ENCODE results near the gene RELN.

RELN gene

DNA sequence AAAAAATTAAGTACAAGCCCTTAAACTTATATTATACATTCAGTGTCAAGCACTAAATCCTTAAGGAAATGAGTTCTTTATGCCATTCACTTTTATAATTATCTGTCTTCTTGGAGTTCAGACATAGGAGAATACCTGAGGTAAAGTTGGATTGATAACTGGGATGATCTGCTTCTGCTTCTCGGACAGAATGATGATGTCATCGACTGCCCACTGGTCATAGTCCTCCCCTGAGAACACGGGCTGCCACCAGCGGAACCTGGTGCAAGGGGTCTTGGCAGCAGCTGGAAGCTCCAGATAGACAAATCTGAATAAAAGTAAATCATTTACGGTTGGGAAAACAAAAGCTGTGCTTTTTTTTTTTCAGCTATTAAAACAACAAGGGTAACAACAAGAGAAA is 395.3 kb downstream of the RELN start:
- Histone ChIP-seq H3K4me2 (ENCODE audit: low read length) (no peak overlapping the region), H3K27ac (ENCODE audit: low read depth, low read length, poor library complexity, severe bottlenecking) (no peak overlapping the region), H3K9ac (ENCODE audit: low read length) (no peak overlapping the region), H3F3A (ENCODE audit: insufficient read depth, low read length) (no peaks in the 10 kb centered on the region), H3K4me3 (ENCODE audit: low read depth, low read length, poor library complexity, severe bottlenecking) (no peak overlapping the region), H3K27me3 (ENCODE audit: insufficient read depth, low read length) (no peaks in the 10 kb centered on the region), H2AFZ (ENCODE audit: low read length) (no peak overlapping the region), H3K9me3 (ENCODE audit: low read length) (no peaks in the 10 kb centered on the region), H3K9me2 (ENCODE audit: low read depth, low read length) (no peaks in the 10 kb centered on the region), H3K4me1 (ENCODE audit: insufficient read depth, low read length, severe bottlenecking) (no peaks in the 10 kb centered on the region), H3K79me2 (ENCODE audit: insufficient read depth, low read length) (no peaks in the 10 kb centered on the region), H4K20me1 (ENCODE audit: insufficient read depth, low read length) (no peaks in the 10 kb centered on the region), H3K36me3 (ENCODE audit: insufficient read depth, low read length) (no peaks in the 10 kb centered on the region)
- no peak for TF ChIP-seq EZH2 (IDR thresholded peaks at IDR 0.05; ENCODE audit: borderline replicate concordance, low read length)

DNA sequence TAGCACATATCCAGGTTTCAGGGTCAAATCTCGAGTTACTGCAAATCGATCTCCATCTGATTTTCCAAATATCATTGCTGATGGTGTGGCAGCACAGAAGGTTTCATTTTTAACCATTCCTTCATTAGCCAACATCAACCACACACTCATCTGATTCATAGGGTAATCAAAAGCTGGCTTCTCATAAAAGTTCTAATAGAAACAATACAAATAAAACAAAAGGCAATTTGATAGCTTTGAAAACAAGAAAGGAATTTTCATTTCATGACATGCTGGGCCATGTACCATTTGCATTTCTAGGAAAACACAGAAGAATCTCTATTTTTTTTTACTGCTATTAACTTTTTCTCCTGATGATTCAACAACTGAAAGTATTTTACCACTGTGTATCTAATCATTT is 395.8 kb downstream of the RELN start:
- Histone ChIP-seq H3K27me3 (ENCODE audit: insufficient read depth, low read length) (no peaks in the 10 kb centered on the region), H3K9me2 (ENCODE audit: low read depth, low read length) (no peaks in the 10 kb centered on the region), H3K4me2 (ENCODE audit: low read length) (no peak overlapping the region), H3F3A (ENCODE audit: insufficient read depth, low read length) (no peaks in the 10 kb centered on the region), H3K9me3 (ENCODE audit: low read length) (no peaks in the 10 kb centered on the region), H3K36me3 (ENCODE audit: insufficient read depth, low read length) (no peaks in the 10 kb centered on the region), H3K9ac (ENCODE audit: low read length) (no peak overlapping the region), H3K4me1 (ENCODE audit: insufficient read depth, low read length, severe bottlenecking) (no peaks in the 10 kb centered on the region), H3K4me3 (ENCODE audit: low read depth, low read length, poor library complexity, severe bottlenecking) (no peak overlapping the region), H2AFZ (ENCODE audit: low read length) (no peak overlapping the region), H4K20me1 (ENCODE audit: insufficient read depth, low read length) (no peaks in the 10 kb centered on the region), H3K79me2 (ENCODE audit: insufficient read depth, low read length) (no peaks in the 10 kb centered on the region), H3K27ac (ENCODE audit: low read depth, low read length, poor library complexity, severe bottlenecking) (no peak overlapping the region)
- TF ChIP-seq, protein P1, sequence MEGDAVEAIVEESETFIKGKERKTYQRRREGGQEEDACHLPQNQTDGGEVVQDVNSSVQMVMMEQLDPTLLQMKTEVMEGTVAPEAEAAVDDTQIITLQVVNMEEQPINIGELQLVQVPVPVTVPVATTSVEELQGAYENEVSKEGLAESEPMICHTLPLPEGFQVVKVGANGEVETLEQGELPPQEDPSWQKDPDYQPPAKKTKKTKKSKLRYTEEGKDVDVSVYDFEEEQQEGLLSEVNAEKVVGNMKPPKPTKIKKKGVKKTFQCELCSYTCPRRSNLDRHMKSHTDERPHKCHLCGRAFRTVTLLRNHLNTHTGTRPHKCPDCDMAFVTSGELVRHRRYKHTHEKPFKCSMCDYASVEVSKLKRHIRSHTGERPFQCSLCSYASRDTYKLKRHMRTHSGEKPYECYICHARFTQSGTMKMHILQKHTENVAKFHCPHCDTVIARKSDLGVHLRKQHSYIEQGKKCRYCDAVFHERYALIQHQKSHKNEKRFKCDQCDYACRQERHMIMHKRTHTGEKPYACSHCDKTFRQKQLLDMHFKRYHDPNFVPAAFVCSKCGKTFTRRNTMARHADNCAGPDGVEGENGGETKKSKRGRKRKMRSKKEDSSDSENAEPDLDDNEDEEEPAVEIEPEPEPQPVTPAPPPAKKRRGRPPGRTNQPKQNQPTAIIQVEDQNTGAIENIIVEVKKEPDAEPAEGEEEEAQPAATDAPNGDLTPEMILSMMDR (IDR thresholded peaks at IDR 0.05; ENCODE audit: low read length): no peak
- TF ChIP-seq EZH2 (IDR thresholded peaks at IDR 0.05; ENCODE audit: borderline replicate concordance, low read length): no peak

DNA sequence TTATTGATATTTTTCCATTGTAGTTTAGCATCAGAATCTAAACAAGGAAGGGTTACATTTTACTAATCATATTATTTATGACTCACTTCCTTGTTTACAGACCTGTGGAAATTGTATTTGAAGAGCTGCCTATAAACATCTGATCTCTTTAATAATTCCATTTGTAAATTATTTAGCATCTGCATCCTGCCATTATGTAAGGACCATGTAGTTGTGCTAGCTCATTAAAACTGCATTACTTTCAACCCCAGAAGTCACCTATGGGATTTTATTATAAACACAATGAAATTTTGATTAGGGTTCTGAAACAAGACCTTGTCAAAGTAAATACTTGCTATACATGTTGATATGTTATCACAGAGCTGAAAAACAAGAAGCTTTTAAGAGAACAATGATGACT is 396.6 kb downstream of the RELN start:
- Histone ChIP-seq H3K4me2 (ENCODE audit: low read length) (no peak overlapping the region), H3K4me3 (ENCODE audit: low read depth, low read length, poor library complexity, severe bottlenecking) (no peak overlapping the region), H3K4me1 (ENCODE audit: insufficient read depth, low read length, severe bottlenecking) (no peaks in the 10 kb centered on the region), H3K27ac (ENCODE audit: low read depth, low read length, poor library complexity, severe bottlenecking) (no peak overlapping the region), H3K79me2 (ENCODE audit: insufficient read depth, low read length) (no peaks in the 10 kb centered on the region), H4K20me1 (ENCODE audit: insufficient read depth, low read length) (no peaks in the 10 kb centered on the region), H3K9ac (ENCODE audit: low read length) (no peak overlapping the region), H3K9me2 (ENCODE audit: low read depth, low read length) (no peaks in the 10 kb centered on the region), H3F3A (ENCODE audit: insufficient read depth, low read length) (no peaks in the 10 kb centered on the region), H2AFZ (ENCODE audit: low read length) (no peak overlapping the region), H3K9me3 (ENCODE audit: low read length) (no peaks in the 10 kb centered on the region), H3K36me3 (ENCODE audit: insufficient read depth, low read length) (no peaks in the 10 kb centered on the region), H3K27me3 (ENCODE audit: insufficient read depth, low read length) (no peaks in the 10 kb centered on the region)
- no peak for TF ChIP-seq EZH2 (IDR thresholded peaks at IDR 0.05; ENCODE audit: borderline replicate concordance, low read length)
- TF ChIP-seq, protein P1 (IDR thresholded peaks at IDR 0.05; ENCODE audit: low read length): no peak

DNA sequence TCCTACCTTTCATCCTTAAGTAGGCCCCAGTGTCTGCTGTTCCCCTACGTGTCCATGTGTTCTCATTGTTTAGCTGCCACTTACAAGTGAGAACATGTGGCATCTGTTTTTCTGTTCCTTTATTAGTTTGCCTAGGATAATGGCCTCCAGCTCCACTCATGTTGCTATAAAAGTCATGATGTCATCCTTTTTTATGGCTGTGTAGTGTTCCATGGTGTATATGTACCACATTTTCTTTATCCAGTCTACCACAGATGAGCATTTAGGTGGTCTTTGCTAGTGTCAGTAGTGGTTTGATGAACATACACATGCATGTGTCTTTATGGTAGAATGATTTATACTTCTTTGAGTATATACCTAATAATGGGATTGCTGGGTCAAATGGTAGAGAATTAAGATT is 397.3 kb downstream of the RELN start:
- TF ChIP-seq, protein P1 (IDR thresholded peaks at IDR 0.05; ENCODE audit: low read length): no peak
- no peak for TF ChIP-seq EZH2 (IDR thresholded peaks at IDR 0.05; ENCODE audit: borderline replicate concordance, low read length)
- H3K9me3 ChIP-seq (ENCODE audit: low read length): no peaks in the 10 kb centered on the region
- H3K27me3 ChIP-seq (ENCODE audit: insufficient read depth, low read length): no peaks in the 10 kb centered on the region
- no peak overlapping the region for H2AFZ ChIP-seq (ENCODE audit: low read length)
- H3F3A ChIP-seq (ENCODE audit: insufficient read depth, low read length): no peaks in the 10 kb centered on the region
- no peak overlapping the region for H3K4me3 ChIP-seq (ENCODE audit: low read depth, low read length, poor library complexity, severe bottlenecking)
- no peak overlapping the region for H3K9ac ChIP-seq (ENCODE audit: low read length)
- no peaks in the 10 kb centered on the region for H3K4me1 ChIP-seq (ENCODE audit: insufficient read depth, low read length, severe bottlenecking)
- H3K27ac ChIP-seq (ENCODE audit: low read depth, low read length, poor library complexity, severe bottlenecking): no peak overlapping the region
- no peak overlapping the region for H3K4me2 ChIP-seq (ENCODE audit: low read length)
- H3K36me3 ChIP-seq (ENCODE audit: insufficient read depth, low read length): no peaks in the 10 kb centered on the region
- no peaks in the 10 kb centered on the region for H3K79me2 ChIP-seq (ENCODE audit: insufficient read depth, low read length)
- no peaks in the 10 kb centered on the region for H4K20me1 ChIP-seq (ENCODE audit: insufficient read depth, low read length)
- no peaks in the 10 kb centered on the region for H3K9me2 ChIP-seq (ENCODE audit: low read depth, low read length)

Measured in OCI-LY1 (cell line).